SK-N-SH treated with all-trans-retinoic acid at 6 μM for 48 hours (cell line): ENCODE data around the gene LHFPL2.

Experiments used
- ARNTL ChIP-seq: fragments of 450-650 bp; formaldehyde crosslinking; IDR thresholded peaks from 2 replicates; pipeline ENCODE4 v1.5.0; 2020; ENCODE audit warnings: low read depth, mild to moderate bottlenecking, moderate library complexity, borderline replicate concordance
- OSR1 ChIP-seq: fragments of 250-450 bp; sonication (Bioruptor Pico); IDR thresholded peaks from 2 replicates; pipeline ENCODE4 v1.8.0; 2022; ENCODE audit warnings: moderate library complexity, mild to moderate bottlenecking, inconsistent platforms
- PPARA ChIP-seq: fragments of 250-450 bp; sonication (Bioruptor Pico); IDR thresholded peaks from 2 replicates; pipeline ENCODE4 v1.5.0; 2020; ENCODE audit warnings: mild to moderate bottlenecking, borderline replicate concordance
- ZFP3 ChIP-seq: fragments of 250-450 bp; sonication (Bioruptor Pico); IDR thresholded peaks from 2 replicates; pipeline ENCODE4 v1.5.0; 2020; ENCODE audit warnings: mild to moderate bottlenecking, moderate library complexity
- TF ChIP-seq, protein P1 (sequence below): fragments of 250-450 bp; sonication (Bioruptor Pico); IDR thresholded peaks from 2 replicates; pipeline ENCODE4 v1.8.0; 2020; ENCODE audit warnings: mild to moderate bottlenecking, moderate library complexity, borderline replicate concordance

- no peak for TF ChIP-seq ARNTL (CRISPR knock-in tag)
- no peak for TF ChIP-seq ZFP3 (CRISPR knock-in tag)
- no peak for TF ChIP-seq PPARA (CRISPR knock-in tag)
- TF ChIP-seq, protein P1, sequence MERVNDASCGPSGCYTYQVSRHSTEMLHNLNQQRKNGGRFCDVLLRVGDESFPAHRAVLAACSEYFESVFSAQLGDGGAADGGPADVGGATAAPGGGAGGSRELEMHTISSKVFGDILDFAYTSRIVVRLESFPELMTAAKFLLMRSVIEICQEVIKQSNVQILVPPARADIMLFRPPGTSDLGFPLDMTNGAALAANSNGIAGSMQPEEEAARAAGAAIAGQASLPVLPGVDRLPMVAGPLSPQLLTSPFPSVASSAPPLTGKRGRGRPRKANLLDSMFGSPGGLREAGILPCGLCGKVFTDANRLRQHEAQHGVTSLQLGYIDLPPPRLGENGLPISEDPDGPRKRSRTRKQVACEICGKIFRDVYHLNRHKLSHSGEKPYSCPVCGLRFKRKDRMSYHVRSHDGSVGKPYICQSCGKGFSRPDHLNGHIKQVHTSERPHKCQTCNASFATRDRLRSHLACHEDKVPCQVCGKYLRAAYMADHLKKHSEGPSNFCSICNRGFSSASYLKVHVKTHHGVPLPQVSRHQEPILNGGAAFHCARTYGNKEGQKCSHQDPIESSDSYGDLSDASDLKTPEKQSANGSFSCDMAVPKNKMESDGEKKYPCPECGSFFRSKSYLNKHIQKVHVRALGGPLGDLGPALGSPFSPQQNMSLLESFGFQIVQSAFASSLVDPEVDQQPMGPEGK (CRISPR knock-in tag), result no peak
- TF ChIP-seq OSR1 (CRISPR knock-in tag), result no peak
Measured at GRCh38 chr5:78696637-78697036, 48.1 kb upstream of the LHFPL2 start.
